PFSK-1 (cell line): ENCODE results near the gene CHRNG.

Experiments
- FOXP2 ChIP-seq: optimal IDR thresholded peaks from 2 replicates; pipeline ENCODE3; 2011; ENCODE audit warnings: borderline replicate concordance, control low read depth, inconsistent platforms; ENCODE audit not compliant: insufficient read depth; ENCODE audit errors: extremely low read length, extremely low read depth
- POLR2AphosphoS5 ChIP-seq: IDR thresholded peaks from 2 replicates; pipeline ENCODE4 v1.6.1; 2012; ENCODE audit warnings: low read depth, mild to moderate bottlenecking, control low read depth, low read length, moderate library complexity
- SIN3A ChIP-seq: IDR thresholded peaks from 2 replicates; pipeline ENCODE4 v1.6.1; 2012; ENCODE audit warnings: mild to moderate bottlenecking, low read length, moderate library complexity, borderline replicate concordance; ENCODE audit not compliant: insufficient read depth
- TAF1 ChIP-seq: IDR thresholded peaks from 2 replicates; pipeline ENCODE4 v1.6.1; 2012; ENCODE audit warnings: low read length, control low read depth, borderline replicate concordance; ENCODE audit not compliant: insufficient read depth
- TF ChIP-seq, protein P1 (sequence below), 2 experiments: IDR thresholded peaks; 2 replicates each; pipeline versions ENCODE4 v1.6.1 to v1.8.0; 2011 to 2012; ENCODE audit warnings: low read depth in 2 of 2, low read length in 2 of 2, control low read depth in 1 of 2, inconsistent platforms in 1 of 2, mild to moderate bottlenecking in 1 of 2, moderate library complexity in 1 of 2; ENCODE audit not compliant: insufficient read depth in 1 of 2

Gene CHRNG

GRCh38 chr2:232573771-232574435, 34.4 kb downstream of the CHRNG start:
- TF ChIP-seq FOXP2 = no peak
- no peak for TF ChIP-seq TAF1
- TF ChIP-seq, protein P1, sequence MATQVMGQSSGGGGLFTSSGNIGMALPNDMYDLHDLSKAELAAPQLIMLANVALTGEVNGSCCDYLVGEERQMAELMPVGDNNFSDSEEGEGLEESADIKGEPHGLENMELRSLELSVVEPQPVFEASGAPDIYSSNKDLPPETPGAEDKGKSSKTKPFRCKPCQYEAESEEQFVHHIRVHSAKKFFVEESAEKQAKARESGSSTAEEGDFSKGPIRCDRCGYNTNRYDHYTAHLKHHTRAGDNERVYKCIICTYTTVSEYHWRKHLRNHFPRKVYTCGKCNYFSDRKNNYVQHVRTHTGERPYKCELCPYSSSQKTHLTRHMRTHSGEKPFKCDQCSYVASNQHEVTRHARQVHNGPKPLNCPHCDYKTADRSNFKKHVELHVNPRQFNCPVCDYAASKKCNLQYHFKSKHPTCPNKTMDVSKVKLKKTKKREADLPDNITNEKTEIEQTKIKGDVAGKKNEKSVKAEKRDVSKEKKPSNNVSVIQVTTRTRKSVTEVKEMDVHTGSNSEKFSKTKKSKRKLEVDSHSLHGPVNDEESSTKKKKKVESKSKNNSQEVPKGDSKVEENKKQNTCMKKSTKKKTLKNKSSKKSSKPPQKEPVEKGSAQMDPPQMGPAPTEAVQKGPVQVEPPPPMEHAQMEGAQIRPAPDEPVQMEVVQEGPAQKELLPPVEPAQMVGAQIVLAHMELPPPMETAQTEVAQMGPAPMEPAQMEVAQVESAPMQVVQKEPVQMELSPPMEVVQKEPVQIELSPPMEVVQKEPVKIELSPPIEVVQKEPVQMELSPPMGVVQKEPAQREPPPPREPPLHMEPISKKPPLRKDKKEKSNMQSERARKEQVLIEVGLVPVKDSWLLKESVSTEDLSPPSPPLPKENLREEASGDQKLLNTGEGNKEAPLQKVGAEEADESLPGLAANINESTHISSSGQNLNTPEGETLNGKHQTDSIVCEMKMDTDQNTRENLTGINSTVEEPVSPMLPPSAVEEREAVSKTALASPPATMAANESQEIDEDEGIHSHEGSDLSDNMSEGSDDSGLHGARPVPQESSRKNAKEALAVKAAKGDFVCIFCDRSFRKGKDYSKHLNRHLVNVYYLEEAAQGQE (IDR thresholded peaks at IDR 0.05; ENCODE audit: insufficient read depth in 1 of 2, low read depth in 2 of 2, low read length in 2 of 2) = no peak
- TF ChIP-seq POLR2AphosphoS5 = no peak
- no peak for TF ChIP-seq SIN3A

- TF ChIP-seq FOXP2 (no peak), TAF1 (no peak), POLR2AphosphoS5 (no peak), SIN3A (no peak)
- TF ChIP-seq, protein P1 (IDR thresholded peaks at IDR 0.05; ENCODE audit: insufficient read depth in 1 of 2, low read depth in 2 of 2, low read length in 2 of 2) = no peak
Measured at GRCh38 chr2:232574674-232575403, 35.3 kb downstream of the CHRNG start.

DNA sequence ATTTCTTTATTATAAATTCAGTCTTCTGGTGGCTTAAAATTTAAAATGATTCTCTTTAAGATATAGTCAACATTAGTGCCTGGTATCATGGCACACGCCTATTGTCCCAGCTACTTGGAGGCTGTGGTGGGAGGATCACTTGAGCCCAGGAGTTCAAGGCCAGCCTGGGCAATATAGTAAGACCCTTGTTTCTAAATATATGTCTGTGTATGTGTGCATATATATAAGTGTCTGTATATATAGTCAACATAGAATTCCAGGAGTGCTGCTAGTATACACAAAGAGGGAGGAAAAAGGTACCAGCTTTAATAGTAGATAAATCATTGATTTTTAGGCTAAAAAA, 35.9 kb downstream of the CHRNG start:
- TF ChIP-seq SIN3A = no peak
- no peak for TF ChIP-seq TAF1
- no peak for TF ChIP-seq FOXP2
- TF ChIP-seq, protein P1 (IDR thresholded peaks at IDR 0.05; ENCODE audit: insufficient read depth in 1 of 2, low read depth in 2 of 2, low read length in 2 of 2) = no peak
- TF ChIP-seq POLR2AphosphoS5 = no peak

DNA sequence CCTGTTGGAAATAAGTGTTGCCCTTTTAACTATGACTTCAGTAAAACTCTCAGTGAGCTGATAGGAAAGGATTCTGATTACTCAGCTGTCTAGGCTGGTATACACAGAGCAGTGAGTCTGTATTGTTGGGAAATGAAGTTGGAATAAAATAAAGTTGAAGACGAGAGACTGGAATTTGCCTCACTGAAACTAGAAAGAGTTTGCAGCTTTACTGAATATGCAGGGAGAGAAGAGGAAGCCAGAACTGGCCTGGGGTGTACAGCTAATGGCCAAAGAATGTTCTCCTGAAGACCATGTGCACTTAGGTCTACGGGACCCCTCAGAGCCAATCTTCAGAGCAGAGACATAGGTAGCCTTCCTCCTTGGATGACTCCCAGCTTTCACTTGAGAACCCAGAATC, 37.5 kb downstream of the CHRNG start:
- TF ChIP-seq, protein P1 (IDR thresholded peaks at IDR 0.05; ENCODE audit: insufficient read depth in 1 of 2, low read depth in 2 of 2, low read length in 2 of 2) = no peak
- TF ChIP-seq FOXP2 (no peak), TAF1 (no peak), POLR2AphosphoS5 (no peak), SIN3A (no peak)

DNA sequence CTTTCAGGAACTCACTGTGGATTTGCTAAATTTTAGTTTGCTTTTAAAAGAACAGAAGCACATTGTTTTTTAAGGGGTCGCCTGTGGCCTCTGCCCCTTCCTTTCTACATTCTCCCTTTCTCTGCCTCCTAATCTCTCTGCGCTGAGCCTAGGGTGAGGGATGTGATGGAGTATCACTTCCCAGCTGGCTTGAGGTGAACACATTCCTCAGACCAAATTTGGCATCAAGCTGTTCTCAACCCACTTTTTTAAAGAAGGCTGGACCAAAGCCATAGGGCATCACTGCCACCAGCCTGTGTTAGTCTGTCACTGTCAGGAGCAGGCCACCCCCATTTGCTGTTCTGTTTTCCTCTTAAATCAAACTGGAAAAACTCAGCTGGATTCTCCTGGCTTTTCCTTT, 38.3 kb downstream of the CHRNG start:
- TF ChIP-seq POLR2AphosphoS5 (no peak), FOXP2 (no peak), SIN3A (no peak), TAF1 (no peak)
- TF ChIP-seq, protein P1 (IDR thresholded peaks at IDR 0.05; ENCODE audit: insufficient read depth in 1 of 2, low read depth in 2 of 2, low read length in 2 of 2) = no peak
